WTC11 (cell line): ENCODE data around the gene OSBPL10. TPM values are rescaled to one million over a fixed set of nuclear protein-coding genes. Genes with fewer than 3 reads are reported as not detected.

Experiments
- ATAC-seq: fragments of 200-7000 bp; cut with Tn5 transposase; 2 replicates; pipeline ENCODE4 v1.10.0; 2021; ENCODE audit warnings: mild to moderate bottlenecking, moderate library complexity
- CTCF ChIA-PET: fragments of 300-600 bp; sonication (Branson Sonifier 250); formaldehyde crosslinking; loops from one replicate; lab custom pipeline; 2021; ENCODE audit warnings: antibody characterized with exemption; lab: Charles Lee
- POLR2A ChIA-PET: fragments of 350-600 bp; sonication (Branson Sonifier 250); formaldehyde crosslinking; loops from one replicate; lab custom pipeline; 2021; ENCODE audit warnings: antibody characterized with exemption; lab: Charles Lee
- DNase-seq: peaks from one replicate; pipeline ENCODE4 v3.0.0; 2021; ENCODE audit warnings: low spot score
- H3K27ac Mint-ChIP-seq: 2 replicates; pipeline ENCODE4 v1.8.0; 2021; ENCODE audit warnings: mixed read lengths
- H3K27me3 Mint-ChIP-seq: 2 replicates; pipeline ENCODE4 v1.8.0; 2021; ENCODE audit warnings: low read depth, mild to moderate bottlenecking, moderate library complexity, mixed read lengths
- H3K36me3 Mint-ChIP-seq: 2 replicates; pipeline ENCODE4 v1.8.0; 2021; ENCODE audit warnings: mixed read lengths
- H3K4me1 Mint-ChIP-seq: 2 replicates; pipeline ENCODE4 v1.8.0; 2022; ENCODE audit warnings: mixed read lengths
- H3K4me3 Mint-ChIP-seq: 2 replicates; pipeline ENCODE4 v1.8.0; 2021; ENCODE audit warnings: mild to moderate bottlenecking, moderate library complexity, mixed read lengths
- H3K9me3 Mint-ChIP-seq: 2 replicates; pipeline ENCODE4 v1.8.0; 2021; ENCODE audit warnings: mixed read lengths
- FOXK1 ChIP-seq: sonication (generic); formaldehyde crosslinking; IDR thresholded peaks from 2 replicates; pipeline ENCODE4 v1.8.0; 2022; ENCODE audit warnings: mild to moderate bottlenecking, moderate library complexity, missing genetic modification reagents
- GABPB1 ChIP-seq: sonication (generic); formaldehyde crosslinking; IDR thresholded peaks from 2 replicates; pipeline ENCODE4 v1.8.1; 2023; ENCODE audit warnings: mild to moderate bottlenecking, missing genetic modification reagents
- JAZF1 ChIP-seq: fragments of 250-450 bp; sonication (Bioruptor Pico); IDR thresholded peaks from 2 replicates; pipeline ENCODE4 v1.9.0; 2021; ENCODE audit warnings: moderate library complexity, mild to moderate bottlenecking, inconsistent platforms
- MXD4 ChIP-seq: fragments of 250-450 bp; sonication (Bioruptor Pico); IDR thresholded peaks from 2 replicates; pipeline ENCODE4 v1.8.0; 2021; ENCODE audit warnings: mild to moderate bottlenecking, moderate library complexity, borderline replicate concordance
- NFATC4 ChIP-seq: fragments of 250-450 bp; sonication (Bioruptor Pico); IDR thresholded peaks from 2 replicates; pipeline ENCODE4 v1.9.0; 2021; ENCODE audit warnings: mild to moderate bottlenecking
- NFE2L1 ChIP-seq: sonication (generic); formaldehyde crosslinking; IDR thresholded peaks from 2 replicates; pipeline ENCODE4 v1.8.1; 2023; ENCODE audit warnings: missing genetic modification reagents
- NR2C2 ChIP-seq: sonication (generic); formaldehyde crosslinking; IDR thresholded peaks from 2 replicates; pipeline ENCODE4 v1.8.0; 2022; ENCODE audit warnings: mild to moderate bottlenecking, missing genetic modification reagents
- RORB ChIP-seq: fragments of 250-450 bp; sonication (Bioruptor Pico); IDR thresholded peaks from 2 replicates; pipeline ENCODE4 v1.9.0; 2021; ENCODE audit warnings: mild to moderate bottlenecking
- SP1 ChIP-seq: sonication (generic); formaldehyde crosslinking; conservative IDR thresholded peaks from 2 replicates; pipeline ENCODE4 v1.8.1; 2022; ENCODE audit warnings: missing genetic modification reagents
- TEAD4 ChIP-seq: sonication (generic); formaldehyde crosslinking; IDR thresholded peaks from 2 replicates; pipeline ENCODE4 v1.8.0; 2022; ENCODE audit warnings: mild to moderate bottlenecking, missing genetic modification reagents
- ZNF232 ChIP-seq: sonication (generic); formaldehyde crosslinking; IDR thresholded peaks from 2 replicates; pipeline ENCODE4 v1.8.0; 2022; ENCODE audit warnings: mild to moderate bottlenecking, missing genetic modification reagents
- ZNF263 ChIP-seq: sonication (generic); formaldehyde crosslinking; IDR thresholded peaks from 2 replicates; pipeline ENCODE4 v1.8.1; 2022; ENCODE audit warnings: low read depth, mild to moderate bottlenecking, moderate library complexity, missing genetic modification reagents
- total RNA-seq: library from RNA; stranded (reverse); gene quantifications from 3 replicates; pipeline ENCODE4 v1.2.3, GENCODE V29; 2021
- TF ChIP-seq, protein P1 (sequence below): fragments of 250-450 bp; sonication (Bioruptor Pico); conservative IDR thresholded peaks from 2 replicates; pipeline ENCODE4 v1.9.0; 2021; ENCODE audit warnings: mild to moderate bottlenecking
- TF ChIP-seq, protein P2 (sequence below): sonication (generic); formaldehyde crosslinking; IDR thresholded peaks from 2 replicates; pipeline ENCODE4 v1.8.1; 2023; ENCODE audit warnings: mild to moderate bottlenecking, missing genetic modification reagents, borderline replicate concordance
- TF ChIP-seq, protein P3 (sequence below): sonication (generic); formaldehyde crosslinking; IDR thresholded peaks from 2 replicates; pipeline ENCODE4 v1.8.1; 2022; ENCODE audit warnings: mild to moderate bottlenecking, missing genetic modification reagents, moderate library complexity, borderline replicate concordance
- TF ChIP-seq, protein P4 (sequence below): sonication (generic); formaldehyde crosslinking; IDR thresholded peaks from 2 replicates; pipeline ENCODE4 v1.8.1; 2023; ENCODE audit warnings: mild to moderate bottlenecking, missing genetic modification reagents, moderate library complexity
- TF ChIP-seq, protein P5 (sequence below): sonication (generic); formaldehyde crosslinking; IDR thresholded peaks from 2 replicates; pipeline ENCODE4 v1.8.0; 2022; ENCODE audit warnings: mild to moderate bottlenecking, missing genetic modification reagents
- TF ChIP-seq, protein P6 (sequence below): sonication (generic); formaldehyde crosslinking; IDR thresholded peaks from 2 replicates; pipeline ENCODE4 v1.8.0; 2023; ENCODE audit warnings: missing genetic modification reagents
- TF ChIP-seq, protein P7 (sequence below): sonication (generic); formaldehyde crosslinking; IDR thresholded peaks from 2 replicates; pipeline ENCODE4 v1.8.1; 2022; ENCODE audit warnings: low read depth, missing genetic modification reagents, borderline replicate concordance
- TF ChIP-seq, protein P8 (sequence below): sonication (generic); formaldehyde crosslinking; IDR thresholded peaks from 2 replicates; pipeline ENCODE4 v1.8.1; 2022; ENCODE audit warnings: low read depth, mild to moderate bottlenecking, moderate library complexity, missing genetic modification reagents, borderline replicate concordance

The OSBPL10 gene
- total RNA-seq, 1 experiment from 2014 or later, result 84.1 TPM

DNA sequence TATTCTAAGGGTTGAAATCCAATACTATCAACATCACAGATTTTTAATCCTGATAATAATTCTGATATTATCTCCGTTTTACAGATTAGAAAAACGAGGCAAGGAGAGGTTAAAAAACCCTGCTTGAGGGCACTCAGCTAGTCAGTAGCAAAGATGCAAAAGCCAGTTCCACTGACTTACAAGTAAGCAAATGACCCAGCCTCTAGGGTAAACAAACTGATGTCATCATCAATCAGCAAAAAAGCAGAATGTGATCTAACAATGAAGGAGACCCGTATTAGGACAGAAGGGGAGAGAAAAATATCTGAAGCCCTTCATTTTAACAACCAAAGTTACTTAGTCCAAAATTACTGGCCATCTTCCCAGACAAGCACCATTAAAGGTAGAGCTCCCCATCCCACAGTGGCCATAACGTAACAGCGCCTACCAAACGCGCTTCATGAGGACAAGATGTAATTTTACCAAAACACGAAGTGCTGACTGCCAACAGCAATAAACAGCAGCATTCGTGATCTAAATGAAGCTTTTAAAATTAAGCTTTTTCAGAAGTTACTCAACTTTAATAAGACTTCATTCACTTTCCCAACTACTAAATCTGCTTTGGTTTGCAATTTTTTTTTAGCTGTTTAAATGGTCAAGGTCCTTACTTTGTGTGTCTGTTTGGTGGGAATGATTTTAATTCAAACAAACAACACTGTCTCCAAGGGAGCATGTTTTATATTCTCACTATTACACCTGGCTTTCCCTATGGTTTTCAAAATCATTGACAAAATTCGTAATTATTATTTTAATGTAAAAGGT, 176.6 kb downstream of the OSBPL10 start:
- ChIA-PET CTCF (interaction anchor here (0.9 to 1.3 kb wide), 2 partner anchors 12 to 350 kb away, joined by 3 to 4 read pairs; no protein-coding TSS in a partner anchor), POLR2A (no interaction called here)
- ATAC-seq, result no peak
- Mint-ChIP-seq H3K36me3 (no peaks in the 10 kb centered on the region), H3K4me3 (no peak overlapping the region), H3K27me3 (no peaks in the 10 kb centered on the region), H3K4me1 (peaks cover 34% of the 10 kb centered on the region), H3K9me3 (no peaks in the 10 kb centered on the region), H3K27ac (peak overlapping the region; percentile 41)
- TF ChIP-seq, protein P1, sequence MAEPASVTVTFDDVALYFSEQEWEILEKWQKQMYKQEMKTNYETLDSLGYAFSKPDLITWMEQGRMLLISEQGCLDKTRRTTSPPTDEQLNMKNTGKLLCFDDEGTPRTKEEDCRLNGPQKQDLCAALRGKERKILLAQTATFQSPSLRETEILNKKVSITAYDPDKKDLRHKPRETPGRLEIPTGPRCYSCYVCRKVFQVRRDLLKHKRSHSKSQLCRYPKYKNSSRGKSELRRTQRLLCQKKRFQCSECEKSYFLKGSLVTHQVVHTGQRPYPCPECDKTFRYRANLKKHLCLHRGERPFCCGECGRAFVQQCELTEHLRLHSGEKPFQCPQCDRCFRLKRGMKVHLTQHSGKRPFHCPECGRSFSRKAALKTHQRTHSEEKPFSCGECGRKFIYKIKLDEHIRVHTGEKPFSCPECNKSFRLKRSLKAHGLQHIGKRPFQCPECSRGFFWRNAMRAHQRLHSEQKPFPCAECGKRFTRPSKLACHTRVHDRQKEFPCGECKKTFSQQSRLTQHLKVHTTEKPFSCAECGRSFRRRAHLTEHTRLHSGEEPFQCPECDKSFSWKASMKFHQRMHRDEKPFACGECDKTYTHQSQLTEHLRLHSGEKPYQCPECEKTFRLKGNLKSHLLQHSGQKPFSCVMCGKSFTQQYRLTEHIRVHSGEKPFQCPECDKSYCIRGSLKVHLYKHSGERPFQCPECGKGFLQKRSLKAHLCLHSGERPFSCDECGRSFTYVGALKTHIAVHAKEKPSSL (CRISPR knock-in tag), result no peak
- TF ChIP-seq, protein P2, sequence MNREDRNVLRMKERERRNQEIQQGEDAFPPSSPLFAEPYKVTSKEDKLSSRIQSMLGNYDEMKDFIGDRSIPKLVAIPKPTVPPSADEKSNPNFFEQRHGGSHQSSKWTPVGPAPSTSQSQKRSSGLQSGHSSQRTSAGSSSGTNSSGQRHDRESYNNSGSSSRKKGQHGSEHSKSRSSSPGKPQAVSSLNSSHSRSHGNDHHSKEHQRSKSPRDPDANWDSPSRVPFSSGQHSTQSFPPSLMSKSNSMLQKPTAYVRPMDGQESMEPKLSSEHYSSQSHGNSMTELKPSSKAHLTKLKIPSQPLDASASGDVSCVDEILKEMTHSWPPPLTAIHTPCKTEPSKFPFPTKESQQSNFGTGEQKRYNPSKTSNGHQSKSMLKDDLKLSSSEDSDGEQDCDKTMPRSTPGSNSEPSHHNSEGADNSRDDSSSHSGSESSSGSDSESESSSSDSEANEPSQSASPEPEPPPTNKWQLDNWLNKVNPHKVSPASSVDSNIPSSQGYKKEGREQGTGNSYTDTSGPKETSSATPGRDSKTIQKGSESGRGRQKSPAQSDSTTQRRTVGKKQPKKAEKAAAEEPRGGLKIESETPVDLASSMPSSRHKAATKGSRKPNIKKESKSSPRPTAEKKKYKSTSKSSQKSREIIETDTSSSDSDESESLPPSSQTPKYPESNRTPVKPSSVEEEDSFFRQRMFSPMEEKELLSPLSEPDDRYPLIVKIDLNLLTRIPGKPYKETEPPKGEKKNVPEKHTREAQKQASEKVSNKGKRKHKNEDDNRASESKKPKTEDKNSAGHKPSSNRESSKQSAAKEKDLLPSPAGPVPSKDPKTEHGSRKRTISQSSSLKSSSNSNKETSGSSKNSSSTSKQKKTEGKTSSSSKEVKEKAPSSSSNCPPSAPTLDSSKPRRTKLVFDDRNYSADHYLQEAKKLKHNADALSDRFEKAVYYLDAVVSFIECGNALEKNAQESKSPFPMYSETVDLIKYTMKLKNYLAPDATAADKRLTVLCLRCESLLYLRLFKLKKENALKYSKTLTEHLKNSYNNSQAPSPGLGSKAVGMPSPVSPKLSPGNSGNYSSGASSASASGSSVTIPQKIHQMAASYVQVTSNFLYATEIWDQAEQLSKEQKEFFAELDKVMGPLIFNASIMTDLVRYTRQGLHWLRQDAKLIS (CRISPR knock-in tag), result no peak
- no peak for TF ChIP-seq JAZF1 (CRISPR knock-in tag)
- TF ChIP-seq, protein P3, sequence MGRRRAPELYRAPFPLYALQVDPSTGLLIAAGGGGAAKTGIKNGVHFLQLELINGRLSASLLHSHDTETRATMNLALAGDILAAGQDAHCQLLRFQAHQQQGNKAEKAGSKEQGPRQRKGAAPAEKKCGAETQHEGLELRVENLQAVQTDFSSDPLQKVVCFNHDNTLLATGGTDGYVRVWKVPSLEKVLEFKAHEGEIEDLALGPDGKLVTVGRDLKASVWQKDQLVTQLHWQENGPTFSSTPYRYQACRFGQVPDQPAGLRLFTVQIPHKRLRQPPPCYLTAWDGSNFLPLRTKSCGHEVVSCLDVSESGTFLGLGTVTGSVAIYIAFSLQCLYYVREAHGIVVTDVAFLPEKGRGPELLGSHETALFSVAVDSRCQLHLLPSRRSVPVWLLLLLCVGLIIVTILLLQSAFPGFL (CRISPR knock-in tag), result no peak
- no peak for TF ChIP-seq FOXK1 (CRISPR knock-in tag)
- no peak for TF ChIP-seq NFE2L1 (CRISPR knock-in tag)
- no peak for TF ChIP-seq SP1 (CRISPR knock-in tag)
- TF ChIP-seq RORB, result no peak
- no peak for TF ChIP-seq TEAD4
- no peak for TF ChIP-seq NR2C2
- no peak for TF ChIP-seq NFATC4 (CRISPR knock-in tag)
- TF ChIP-seq, protein P4, sequence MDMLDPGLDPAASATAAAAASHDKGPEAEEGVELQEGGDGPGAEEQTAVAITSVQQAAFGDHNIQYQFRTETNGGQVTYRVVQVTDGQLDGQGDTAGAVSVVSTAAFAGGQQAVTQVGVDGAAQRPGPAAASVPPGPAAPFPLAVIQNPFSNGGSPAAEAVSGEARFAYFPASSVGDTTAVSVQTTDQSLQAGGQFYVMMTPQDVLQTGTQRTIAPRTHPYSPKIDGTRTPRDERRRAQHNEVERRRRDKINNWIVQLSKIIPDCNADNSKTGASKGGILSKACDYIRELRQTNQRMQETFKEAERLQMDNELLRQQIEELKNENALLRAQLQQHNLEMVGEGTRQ (CRISPR knock-in tag), result no peak
- no peak for DNase-seq

DNA sequence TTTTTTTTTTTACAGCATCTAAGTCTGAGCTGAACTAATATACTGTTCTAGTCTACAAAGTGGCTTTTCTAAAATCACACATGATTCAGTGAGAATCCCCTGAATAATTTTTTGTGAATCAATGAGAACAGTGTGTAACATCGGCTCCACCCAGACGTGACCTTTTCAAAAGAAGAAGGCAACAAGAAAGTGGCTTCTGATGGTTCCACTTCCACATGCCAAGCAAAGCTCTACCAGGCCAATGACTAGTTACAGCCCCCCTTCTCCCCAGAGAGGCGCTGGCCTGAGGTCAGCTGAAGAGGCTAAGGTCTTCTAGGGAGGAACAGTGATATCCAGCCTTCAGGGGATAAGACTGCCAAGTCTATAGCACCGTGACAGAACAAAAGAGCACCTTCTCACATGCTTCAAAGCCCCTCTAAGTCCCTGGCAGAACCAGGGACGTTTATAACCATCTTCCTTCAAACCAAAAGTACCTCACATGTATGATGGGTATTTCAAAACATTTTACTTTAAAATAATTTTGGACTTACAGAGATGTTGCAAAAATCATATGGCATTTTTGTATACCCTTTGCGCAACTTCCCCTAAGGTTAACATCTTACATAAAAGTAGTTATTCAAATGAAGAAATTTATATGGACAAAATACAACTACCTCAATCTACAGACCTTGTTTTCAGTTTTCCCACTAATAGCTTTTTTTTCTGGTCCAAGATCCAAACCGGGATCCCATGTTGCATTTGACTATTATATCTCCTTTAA, 177.9 kb downstream of the OSBPL10 start:
- H3K27ac Mint-ChIP-seq, result no peak overlapping the region
- no peaks in the 10 kb centered on the region for H3K36me3 Mint-ChIP-seq
- POLR2A ChIA-PET, result no interaction called here
- CTCF ChIA-PET, result no interaction called here
- no peaks in the 10 kb centered on the region for H3K27me3 Mint-ChIP-seq
- no peak for ATAC-seq
- DNase-seq, result no peak
- peaks cover 31% of the 10 kb centered on the region for H3K4me1 Mint-ChIP-seq
- TF ChIP-seq, protein P5, sequence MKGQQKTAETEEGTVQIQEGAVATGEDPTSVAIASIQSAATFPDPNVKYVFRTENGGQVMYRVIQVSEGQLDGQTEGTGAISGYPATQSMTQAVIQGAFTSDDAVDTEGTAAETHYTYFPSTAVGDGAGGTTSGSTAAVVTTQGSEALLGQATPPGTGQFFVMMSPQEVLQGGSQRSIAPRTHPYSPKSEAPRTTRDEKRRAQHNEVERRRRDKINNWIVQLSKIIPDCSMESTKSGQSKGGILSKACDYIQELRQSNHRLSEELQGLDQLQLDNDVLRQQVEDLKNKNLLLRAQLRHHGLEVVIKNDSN (CRISPR knock-in tag), result no peak
- TF ChIP-seq ZNF263 (CRISPR knock-in tag), result no peak
- no peak for TF ChIP-seq ZNF232 (CRISPR knock-in tag)
- no peak for TF ChIP-seq MXD4 (CRISPR knock-in tag)
- no peak for TF ChIP-seq GABPB1 (CRISPR knock-in tag)
- TF ChIP-seq, protein P6, sequence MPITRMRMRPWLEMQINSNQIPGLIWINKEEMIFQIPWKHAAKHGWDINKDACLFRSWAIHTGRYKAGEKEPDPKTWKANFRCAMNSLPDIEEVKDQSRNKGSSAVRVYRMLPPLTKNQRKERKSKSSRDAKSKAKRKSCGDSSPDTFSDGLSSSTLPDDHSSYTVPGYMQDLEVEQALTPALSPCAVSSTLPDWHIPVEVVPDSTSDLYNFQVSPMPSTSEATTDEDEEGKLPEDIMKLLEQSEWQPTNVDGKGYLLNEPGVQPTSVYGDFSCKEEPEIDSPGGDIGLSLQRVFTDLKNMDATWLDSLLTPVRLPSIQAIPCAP (CRISPR knock-in tag), result no peak
- TF ChIP-seq, protein P7, sequence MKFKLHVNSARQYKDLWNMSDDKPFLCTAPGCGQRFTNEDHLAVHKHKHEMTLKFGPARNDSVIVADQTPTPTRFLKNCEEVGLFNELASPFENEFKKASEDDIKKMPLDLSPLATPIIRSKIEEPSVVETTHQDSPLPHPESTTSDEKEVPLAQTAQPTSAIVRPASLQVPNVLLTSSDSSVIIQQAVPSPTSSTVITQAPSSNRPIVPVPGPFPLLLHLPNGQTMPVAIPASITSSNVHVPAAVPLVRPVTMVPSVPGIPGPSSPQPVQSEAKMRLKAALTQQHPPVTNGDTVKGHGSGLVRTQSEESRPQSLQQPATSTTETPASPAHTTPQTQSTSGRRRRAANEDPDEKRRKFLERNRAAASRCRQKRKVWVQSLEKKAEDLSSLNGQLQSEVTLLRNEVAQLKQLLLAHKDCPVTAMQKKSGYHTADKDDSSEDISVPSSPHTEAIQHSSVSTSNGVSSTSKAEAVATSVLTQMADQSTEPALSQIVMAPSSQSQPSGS (CRISPR knock-in tag), result no peak
- TF ChIP-seq, protein P8, sequence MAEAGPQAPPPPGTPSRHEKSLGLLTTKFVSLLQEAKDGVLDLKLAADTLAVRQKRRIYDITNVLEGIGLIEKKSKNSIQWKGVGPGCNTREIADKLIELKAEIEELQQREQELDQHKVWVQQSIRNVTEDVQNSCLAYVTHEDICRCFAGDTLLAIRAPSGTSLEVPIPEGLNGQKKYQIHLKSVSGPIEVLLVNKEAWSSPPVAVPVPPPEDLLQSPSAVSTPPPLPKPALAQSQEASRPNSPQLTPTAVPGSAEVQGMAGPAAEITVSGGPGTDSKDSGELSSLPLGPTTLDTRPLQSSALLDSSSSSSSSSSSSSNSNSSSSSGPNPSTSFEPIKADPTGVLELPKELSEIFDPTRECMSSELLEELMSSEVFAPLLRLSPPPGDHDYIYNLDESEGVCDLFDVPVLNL, result no peak
- no peaks in the 10 kb centered on the region for H3K9me3 Mint-ChIP-seq
- no peak overlapping the region for H3K4me3 Mint-ChIP-seq
